ENCODE data around the gene FGR. TPM values are rescaled to one million over a fixed set of nuclear protein-coding genes. Genes with fewer than 3 reads are reported as not detected.

Gene FGR
- total and polyA plus RNA-seq, 2 of the 13 experiments (the other 11 are each of a cell fraction or from before 2014, with no cell fraction given), result not detected

- TF ChIP-seq MYPOP (CRISPR knock-in tag; IDR thresholded peaks at IDR 0.05) (0 out of 2 replicates have a peak, but pooled peaks have one; percentile 49), POLR2AphosphoS5 (IDR thresholded peaks at IDR 0.05; ENCODE audit: low read depth, low read length) (peak; percentile 57), ZSCAN20 (CRISPR knock-in tag; IDR thresholded peaks at IDR 0.05; ENCODE audit: borderline replicate concordance) (0 out of 2 replicates have a peak, but pooled peaks have one; percentile 55), ZBTB8A (CRISPR knock-in tag; IDR thresholded peaks at IDR 0.05; ENCODE audit: borderline replicate concordance, low read depth) (no peak), HNRNPL (IDR thresholded peaks at IDR 0.05; ENCODE audit: low read depth, low read length) (no peak), KAT8 (CRISPR knock-in tag; IDR thresholded peaks at IDR 0.05) (peak; percentile 69; the same call in 1 of the 2 replicates), ZSCAN25 (CRISPR knock-in tag; IDR thresholded peaks at IDR 0.05) (no peak), ELF3 (CRISPR knock-in tag; IDR thresholded peaks at IDR 0.05) (no peak), ZNF770 (CRISPR knock-in tag; IDR thresholded peaks at IDR 0.05) (no peak; the same call in 1 of the 2 replicates), SOX5 (CRISPR knock-in tag; IDR thresholded peaks at IDR 0.05; ENCODE audit: borderline replicate concordance) (no peak; the same call in 1 of the 2 replicates), FOXA1 (IDR thresholded peaks at IDR 0.05) (no peak), FOXA1 (CRISPR knock-in tag; IDR thresholded peaks at IDR 0.05) (0 out of 2 replicates have a peak, but pooled peaks have one; percentile 8), ZNF549 (CRISPR knock-in tag; IDR thresholded peaks at IDR 0.05) (no peak), THAP9 (CRISPR knock-in tag; IDR thresholded peaks at IDR 0.05; ENCODE audit: borderline replicate concordance) (peak; percentile 45; the same call in 1 of the 2 replicates), SP5 (CRISPR knock-in tag; IDR thresholded peaks at IDR 0.05; ENCODE audit: borderline replicate concordance, low read depth) (0 out of 2 replicates have a peak, but pooled peaks have one; percentile 54), ZNF652 (CRISPR knock-in tag; IDR thresholded peaks at IDR 0.05; ENCODE audit: borderline replicate concordance, low read depth) (no peak), PAWR (CRISPR knock-in tag; IDR thresholded peaks at IDR 0.05; ENCODE audit: borderline replicate concordance) (no peak), WIZ (CRISPR knock-in tag; IDR thresholded peaks at IDR 0.05) (no peak), POLR2A (IDR thresholded peaks at IDR 0.05; ENCODE audit: insufficient read depth in 1 of 2, low read depth in 2 of 2, low read length in 2 of 2) (peak; percentile 56 to 73), TBX2 (CRISPR knock-in tag; IDR thresholded peaks at IDR 0.05; ENCODE audit: borderline replicate concordance) (no peak; the same call in 1 of the 2 replicates), ZNF275 (CRISPR knock-in tag; IDR thresholded peaks at IDR 0.05; ENCODE audit: borderline replicate concordance) (peak; percentile 58; the same call in 1 of the 2 replicates), MED1 (CRISPR knock-in tag; IDR thresholded peaks at IDR 0.05) (peak; percentile 49)
Observed at GRCh38 chr1:27671964-27672749, 37.2 kb upstream of the FGR start, which contains the start of gene IFI6 (continued).
